Osteoblast (primary cell): ENCODE results near the gene NKAIN4. TPM values are rescaled to one million over a fixed set of nuclear protein-coding genes. Genes with fewer than 3 reads are reported as not detected.

Experiments
- DNase-seq: peaks from one replicate; pipeline ENCODE4 v3.0.0; 2011; ENCODE audit warnings: low spot score, mixed read lengths; ENCODE audit not compliant: insufficient read length; ENCODE audit errors: missing footprints
- H2AFZ ChIP-seq: 2 replicates; pipeline ENCODE4 v1.6.0; 2011; ENCODE audit warnings: mild to moderate bottlenecking, low read length
- H3K27ac ChIP-seq: 2 replicates; pipeline ENCODE4 v1.5.1; 2011; ENCODE audit warnings: mild to moderate bottlenecking, low read depth, low read length, moderate library complexity
- H3K27me3 ChIP-seq: 2 replicates; pipeline ENCODE4 v1.6.0; 2012; ENCODE audit warnings: mild to moderate bottlenecking, control low read depth, inconsistent platforms, low read length, moderate library complexity; ENCODE audit not compliant: insufficient read depth
- H3K36me3 ChIP-seq: 2 replicates; pipeline ENCODE4 v1.5.1; 2011; ENCODE audit warnings: mild to moderate bottlenecking, low read length, control low read depth, moderate library complexity; ENCODE audit not compliant: insufficient read depth
- H3K4me1 ChIP-seq: 2 replicates; pipeline ENCODE4 v1.5.1; 2011; ENCODE audit warnings: mild to moderate bottlenecking, low read length, control low read depth, moderate library complexity; ENCODE audit not compliant: insufficient read depth
- H3K4me2 ChIP-seq: 2 replicates; pipeline ENCODE4 v1.6.0; 2011; ENCODE audit warnings: mild to moderate bottlenecking, low read length; ENCODE audit not compliant: insufficient read depth
- H3K4me3 ChIP-seq: fragments of 200-600 bp; sonication (generic); 3 replicates; pipeline ENCODE4 v1.5.1; 2012; ENCODE audit warnings: mild to moderate bottlenecking, low read length, inconsistent platforms; ENCODE audit not compliant: insufficient read depth
- H3K79me2 ChIP-seq: 2 replicates; pipeline ENCODE4 v1.6.0; 2012; ENCODE audit warnings: mild to moderate bottlenecking, low read length, control low read depth, inconsistent platforms; ENCODE audit not compliant: insufficient read depth
- H3K9me3 ChIP-seq: 2 replicates; pipeline ENCODE4 v1.5.1; 2011; ENCODE audit warnings: low read depth, low read length, control low read depth
- H4K20me1 ChIP-seq: 2 replicates; pipeline ENCODE4 v1.6.0; 2012; ENCODE audit warnings: mild to moderate bottlenecking, low read length, control low read depth; ENCODE audit not compliant: insufficient read depth
- CTCF ChIP-seq: IDR thresholded peaks from 2 replicates; pipeline ENCODE4 v1.5.1; 2011; ENCODE audit warnings: mild to moderate bottlenecking, low read depth, low read length, moderate library complexity; ENCODE audit errors: extremely low read depth
- total RNA-seq: library from RNA; depleted of rRNA; stranded (reverse); fragments of >200 nt; gene quantifications from 2 replicates; pipeline ENCODE4 v1.2.3, GENCODE V29; 2012

NKAIN4 gene
- total RNA-seq, 1 donor, result not detected

GRCh38 chr20:63285636-63286615, 31.7 kb upstream of the NKAIN4 start:
- DNase-seq, result no peak
- peaks cover 6% of the 10 kb centered on the region for H3K4me1 ChIP-seq
- H3K27ac ChIP-seq, result no peak overlapping the region
- no peak overlapping the region for H3K4me3 ChIP-seq
- no peak overlapping the region for H3K4me2 ChIP-seq
- H2AFZ ChIP-seq, result no peak overlapping the region
- H3K79me2 ChIP-seq, result peaks cover 3% of the 10 kb centered on the region
- peaks cover 65% of the 10 kb centered on the region for H4K20me1 ChIP-seq
- peaks cover 56% of the 10 kb centered on the region for H3K36me3 ChIP-seq
- no peak for TF ChIP-seq CTCF
- no peaks in the 10 kb centered on the region for H3K9me3 ChIP-seq
- no peaks in the 10 kb centered on the region for H3K27me3 ChIP-seq

- Histone ChIP-seq H3K27ac (no peak overlapping the region), H3K4me2 (no peak overlapping the region), H3K79me2 (peaks cover 12% of the 10 kb centered on the region), H4K20me1 (peaks cover 65% of the 10 kb centered on the region), H3K36me3 (peaks cover 65% of the 10 kb centered on the region), H2AFZ (no peak overlapping the region), H3K4me3 (no peak overlapping the region), H3K27me3 (no peaks in the 10 kb centered on the region), H3K4me1 (no peaks in the 10 kb centered on the region), H3K9me3 (no peaks in the 10 kb centered on the region)
- TF ChIP-seq CTCF, result no peak
- no peak for DNase-seq
Observed at GRCh38 chr20:63284981-63285524, 30.8 kb upstream of the NKAIN4 start.

GRCh38 chr20:63284544-63284949, 30.3 kb upstream of the NKAIN4 start:
- Histone ChIP-seq H3K4me2 (no peak overlapping the region), H2AFZ (no peak overlapping the region), H3K4me1 (no peaks in the 10 kb centered on the region), H3K27ac (no peak overlapping the region), H3K9me3 (no peaks in the 10 kb centered on the region), H3K27me3 (no peaks in the 10 kb centered on the region), H3K36me3 (peaks cover 69% of the 10 kb centered on the region), H4K20me1 (peaks cover 62% of the 10 kb centered on the region), H3K79me2 (peaks cover 13% of the 10 kb centered on the region), H3K4me3 (no peak overlapping the region)
- no peak for TF ChIP-seq CTCF
- DNase-seq, result no peak

GRCh38 chr20:63284083-63284440, 29.8 kb upstream of the NKAIN4 start:
- no peaks in the 10 kb centered on the region for H3K4me1 ChIP-seq
- H4K20me1 ChIP-seq, result peaks cover 59% of the 10 kb centered on the region
- H3K79me2 ChIP-seq, result peaks cover 16% of the 10 kb centered on the region
- TF ChIP-seq CTCF, result no peak
- no peak overlapping the region for H2AFZ ChIP-seq
- no peaks in the 10 kb centered on the region for H3K27me3 ChIP-seq
- no peak for DNase-seq
- no peak overlapping the region for H3K4me3 ChIP-seq
- no peak overlapping the region for H3K27ac ChIP-seq
- H3K9me3 ChIP-seq, result no peaks in the 10 kb centered on the region
- H3K4me2 ChIP-seq, result no peak overlapping the region
- peaks cover 74% of the 10 kb centered on the region for H3K36me3 ChIP-seq
